CD4-positive, alpha-beta T cell treated with Interleukin-15 for 4 hours (primary cell): ENCODE measurements around the gene PROK1.
"Not testable (repeated sequence)": the region's sequence is repeated elsewhere in the genome, so short reads cannot be mapped to it uniquely, and the experiment has no call there.

ENCODE experiments used
- DNase-seq: peaks from one replicate; pipeline ENCODE4 v3.0.0-alpha.2; 2020; ENCODE audit warnings: low spot score

PROK1 gene, protein sequence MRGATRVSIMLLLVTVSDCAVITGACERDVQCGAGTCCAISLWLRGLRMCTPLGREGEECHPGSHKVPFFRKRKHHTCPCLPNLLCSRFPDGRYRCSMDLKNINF

DNA sequence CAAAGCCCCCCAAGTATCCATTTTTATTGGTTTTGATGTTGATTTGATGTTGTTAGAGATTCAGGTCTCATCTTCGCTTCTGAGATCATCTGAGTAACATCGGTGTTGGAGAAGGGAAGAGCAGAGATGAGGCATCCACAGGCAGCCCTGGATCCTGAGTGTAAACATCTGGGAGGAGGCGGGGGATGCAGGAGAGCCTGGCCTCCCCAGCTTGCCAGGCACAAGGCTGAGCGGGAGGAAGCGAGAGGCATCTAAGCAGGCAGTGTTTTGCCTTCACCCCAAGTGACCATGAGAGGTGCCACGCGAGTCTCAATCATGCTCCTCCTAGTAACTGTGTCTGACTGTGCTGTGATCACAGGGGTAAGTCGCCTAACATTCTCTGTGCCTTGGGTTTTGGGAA lies at the start of gene PROK1:
Gene PROK1, plus strand, starts transcription at position 221 of the 400 bp plus-strand sequence. Its CDS starts 68 bp downstream, at position 289.
- DNase-seq, result no peak

DNA sequence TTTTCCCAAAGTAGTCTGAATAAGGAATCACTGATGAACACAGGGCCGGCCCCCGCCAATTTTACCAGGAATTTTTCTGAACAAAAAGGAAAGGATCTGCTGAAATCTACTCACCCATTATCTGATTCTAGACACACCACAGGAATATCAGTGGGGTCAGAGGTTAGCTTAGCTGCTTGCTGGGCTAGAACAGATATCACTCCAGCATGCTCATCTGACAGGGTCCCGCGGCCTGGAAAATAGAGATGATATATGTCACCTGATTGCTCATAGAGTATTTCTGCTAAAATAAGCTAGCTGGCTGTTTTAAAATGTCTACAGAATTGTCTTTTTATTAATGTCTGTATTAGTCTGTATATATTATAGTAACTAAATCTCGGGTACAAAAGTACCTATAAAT lies 47.1 kb upstream of the PROK1 start:
- no peak for DNase-seq

DNA sequence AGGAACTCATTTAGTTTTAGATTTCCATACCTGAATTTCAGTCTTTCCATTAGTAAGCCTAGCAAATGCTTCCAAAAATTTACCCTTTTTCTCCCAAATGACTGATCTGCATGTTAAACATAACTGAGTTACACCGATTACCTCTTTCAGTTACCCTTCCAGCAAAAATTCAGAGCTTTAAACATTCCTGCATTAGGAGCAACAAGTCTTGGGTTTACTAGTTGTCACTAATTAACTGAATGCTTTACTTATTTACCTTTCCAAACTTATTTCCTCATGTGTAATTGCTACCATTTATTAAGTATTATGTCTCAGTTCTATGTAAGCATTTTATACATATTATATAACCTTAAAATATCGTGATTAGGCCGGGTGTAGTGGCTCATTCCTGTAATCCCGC lies 46.5 kb upstream of the PROK1 start:
- DNase-seq, result no peak

DNA sequence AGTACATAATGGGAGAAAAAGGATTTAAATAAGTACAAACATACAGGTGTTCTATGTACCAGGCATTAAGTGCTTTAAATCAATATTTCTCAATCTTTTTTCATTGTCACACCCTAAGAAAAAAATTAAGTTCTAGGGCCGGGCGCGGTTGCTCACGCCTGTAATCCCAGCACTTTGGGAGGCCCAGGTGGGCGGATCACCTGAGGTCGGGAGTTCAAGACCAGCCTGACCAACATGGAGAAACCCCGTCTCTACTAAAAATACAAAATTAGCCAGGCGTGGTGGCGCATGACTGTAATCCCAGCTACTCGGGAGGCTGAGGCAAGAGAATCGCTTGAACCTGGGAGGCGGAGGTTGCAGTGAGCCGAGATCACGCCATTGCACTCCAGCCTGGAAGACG lies 44.5 kb upstream of the PROK1 start:
- not testable (repeated sequence) for DNase-seq

DNA sequence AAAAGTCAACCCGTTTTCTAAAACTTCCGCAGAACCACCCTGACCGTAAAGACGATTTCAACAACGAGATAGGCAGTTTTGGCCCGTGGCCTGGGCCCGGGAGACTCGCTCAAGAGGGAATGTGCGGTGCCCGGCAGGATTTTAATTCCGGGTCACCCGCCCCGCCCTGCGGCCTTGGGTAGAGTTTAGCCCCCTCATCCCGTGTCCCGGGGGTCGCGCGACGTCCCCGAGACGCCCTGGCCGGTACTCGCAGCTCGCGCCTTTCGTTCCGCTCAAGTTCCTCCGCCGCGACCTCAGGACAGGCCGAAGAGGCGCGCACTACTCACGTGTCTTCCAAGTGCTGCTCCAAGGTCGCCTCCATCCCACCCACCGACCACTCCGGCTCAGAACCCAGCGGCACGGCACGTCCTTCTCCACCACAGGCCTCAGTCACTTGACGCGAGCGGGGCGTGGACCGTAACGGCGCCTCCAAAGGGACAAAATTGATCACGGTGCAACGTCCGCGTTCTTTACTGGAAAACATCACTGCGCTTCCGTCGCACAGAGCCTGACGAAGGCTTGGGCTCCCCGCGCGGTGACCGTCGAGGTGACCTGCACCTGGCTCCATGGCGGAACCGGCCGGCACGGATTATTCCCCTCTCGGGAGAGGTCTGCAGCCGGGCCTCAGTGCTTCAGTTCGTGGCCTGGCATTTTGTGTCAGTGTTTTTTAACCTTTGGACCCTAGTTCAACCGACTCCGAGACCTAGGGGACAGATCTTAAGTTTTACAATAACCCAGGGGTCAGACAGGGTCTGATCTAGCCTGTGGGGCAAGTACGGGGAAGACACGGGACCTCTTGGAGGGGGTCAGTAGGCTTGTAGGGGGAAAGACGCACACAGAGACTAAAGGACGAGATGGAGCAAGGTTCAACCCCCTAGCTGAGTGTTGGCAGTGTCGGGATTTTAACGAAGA lies 43.4 kb upstream of the PROK1 start, which contains the start of gene LAMTOR5:
Gene LAMTOR5, minus strand, starts transcription at position 435 of the 951 bp plus-strand sequence. Its CDS starts 74 bp downstream, at position 361.
- DNase-seq, result peak; percentile 93

DNA sequence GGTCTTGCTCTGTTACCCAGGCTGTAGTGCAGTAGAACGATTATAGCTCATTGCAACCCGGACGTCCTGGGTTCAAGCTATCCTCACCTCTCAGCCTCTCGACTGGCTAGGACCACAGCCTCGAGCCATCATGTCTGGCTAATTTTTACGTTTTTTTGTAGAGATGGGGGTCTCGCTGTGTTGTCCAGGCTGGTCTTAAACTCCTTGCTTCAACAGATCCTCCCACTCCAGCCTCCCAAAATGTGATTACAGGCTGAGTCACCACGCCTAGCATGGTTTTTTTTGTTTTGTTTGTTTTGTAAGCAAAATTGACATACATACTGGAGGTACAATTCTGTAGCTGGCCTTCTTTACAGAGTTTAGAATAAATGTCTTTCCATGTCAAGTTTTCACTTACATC lies 42.5 kb upstream of the PROK1 start:
- no peak for DNase-seq

DNA sequence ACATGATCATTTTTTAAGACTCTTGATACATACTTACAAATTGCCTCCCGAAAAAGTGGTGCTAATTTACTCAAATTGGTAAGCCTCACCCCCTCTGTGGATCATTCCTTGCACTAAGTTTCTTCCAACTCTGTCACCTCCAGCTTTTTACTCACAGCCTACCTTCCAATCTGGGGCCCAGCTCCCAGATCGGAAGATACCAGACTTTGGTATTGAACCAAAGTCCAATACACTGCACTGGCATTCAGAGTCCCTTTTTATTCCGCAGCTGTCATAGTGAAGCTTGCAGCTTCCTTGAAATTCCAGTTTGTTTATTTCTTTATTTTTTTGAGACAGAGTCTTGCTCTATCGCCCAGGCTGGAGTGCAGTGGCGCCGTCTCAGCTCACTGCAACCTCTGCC lies 41.6 kb upstream of the PROK1 start:
- DNase-seq, result no peak

DNA sequence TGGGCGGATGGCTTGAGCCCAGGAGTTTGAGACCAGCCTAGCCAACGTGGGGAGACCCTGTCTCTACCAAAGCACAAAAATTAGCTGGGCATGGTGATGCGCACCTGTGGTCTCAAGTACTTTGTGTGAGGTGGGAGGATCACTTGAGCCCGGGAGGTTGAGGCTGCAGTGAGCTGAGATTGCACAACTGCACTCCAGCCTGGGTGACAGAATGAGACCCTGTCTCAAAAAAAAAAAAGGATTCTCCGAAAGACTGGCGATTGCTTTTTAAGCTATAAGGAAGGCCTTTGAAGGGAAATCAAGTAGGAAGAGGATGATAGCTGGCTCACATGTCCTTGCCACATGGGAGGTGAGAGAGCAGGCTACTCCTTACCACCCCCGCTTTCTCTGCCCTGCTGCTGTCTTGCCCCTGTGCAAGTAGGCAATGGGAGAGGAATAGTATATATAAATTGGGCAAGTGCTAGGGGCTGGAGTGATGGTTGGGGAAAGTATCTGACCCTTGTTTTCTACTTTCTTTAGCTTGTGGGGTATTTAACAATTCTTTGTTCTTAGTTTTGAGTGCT lies 39.7 kb upstream of the PROK1 start:
- DNase-seq, result no peak

DNA sequence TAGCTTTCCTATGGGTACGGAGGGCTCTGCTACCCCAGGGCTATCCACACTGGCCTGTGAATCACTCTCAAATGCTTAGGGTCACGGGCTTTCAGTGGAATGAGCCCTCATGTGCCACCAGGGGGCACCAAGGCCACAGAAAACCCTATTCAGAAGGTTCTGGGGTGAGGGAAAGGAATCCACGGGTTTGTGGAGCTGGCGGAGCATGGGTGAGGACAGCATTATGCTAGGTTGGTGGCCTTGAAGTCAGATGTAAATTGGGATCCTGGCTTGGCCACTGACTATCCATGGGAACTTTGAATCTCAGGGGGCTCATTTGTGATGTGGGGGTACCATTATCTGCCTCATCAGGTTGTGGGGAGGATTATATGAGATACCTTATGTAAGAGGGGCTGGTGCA lies 38.4 kb upstream of the PROK1 start:
- peak; percentile 70 for DNase-seq

DNA sequence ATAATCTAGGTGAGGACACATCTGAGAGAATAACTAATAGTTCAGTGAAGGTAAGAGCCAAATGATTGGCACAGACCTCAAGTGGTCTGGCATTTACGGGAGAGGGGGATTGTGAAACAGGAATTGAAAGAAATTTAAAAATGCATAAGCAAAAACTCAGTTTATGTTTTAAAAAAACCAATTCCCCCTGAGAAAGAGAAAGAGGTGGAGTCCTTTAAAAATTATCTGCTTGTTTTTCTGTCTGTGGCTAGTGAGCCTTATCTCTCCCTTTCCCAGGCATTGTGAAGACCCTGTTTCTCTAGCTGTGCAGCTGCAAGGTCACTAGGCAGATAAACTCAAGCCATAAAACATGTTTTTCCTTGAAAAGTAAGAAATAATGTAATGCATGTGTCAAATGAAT lies 37.9 kb upstream of the PROK1 start:
- not testable (repeated sequence) for DNase-seq

DNA sequence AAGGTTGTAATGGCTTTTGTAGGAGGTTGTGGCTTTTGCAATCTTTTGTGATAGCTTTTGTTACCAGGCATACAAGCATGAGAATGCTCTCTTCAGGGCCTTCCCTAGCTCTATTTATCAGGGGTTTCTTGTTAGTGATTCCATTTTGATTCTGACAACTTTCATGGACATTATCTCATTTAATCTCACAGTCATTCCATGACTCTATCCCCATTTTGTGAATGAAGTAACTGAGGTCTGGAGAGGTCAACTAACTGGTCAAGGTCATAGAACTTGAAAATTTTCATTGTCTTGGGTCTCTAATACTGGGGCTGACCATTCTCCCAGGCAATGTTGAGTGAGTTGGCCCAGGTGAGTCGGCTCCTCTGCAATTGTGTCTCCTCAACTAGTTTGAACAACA lies 32.2 kb upstream of the PROK1 start:
- no peak for DNase-seq

DNA sequence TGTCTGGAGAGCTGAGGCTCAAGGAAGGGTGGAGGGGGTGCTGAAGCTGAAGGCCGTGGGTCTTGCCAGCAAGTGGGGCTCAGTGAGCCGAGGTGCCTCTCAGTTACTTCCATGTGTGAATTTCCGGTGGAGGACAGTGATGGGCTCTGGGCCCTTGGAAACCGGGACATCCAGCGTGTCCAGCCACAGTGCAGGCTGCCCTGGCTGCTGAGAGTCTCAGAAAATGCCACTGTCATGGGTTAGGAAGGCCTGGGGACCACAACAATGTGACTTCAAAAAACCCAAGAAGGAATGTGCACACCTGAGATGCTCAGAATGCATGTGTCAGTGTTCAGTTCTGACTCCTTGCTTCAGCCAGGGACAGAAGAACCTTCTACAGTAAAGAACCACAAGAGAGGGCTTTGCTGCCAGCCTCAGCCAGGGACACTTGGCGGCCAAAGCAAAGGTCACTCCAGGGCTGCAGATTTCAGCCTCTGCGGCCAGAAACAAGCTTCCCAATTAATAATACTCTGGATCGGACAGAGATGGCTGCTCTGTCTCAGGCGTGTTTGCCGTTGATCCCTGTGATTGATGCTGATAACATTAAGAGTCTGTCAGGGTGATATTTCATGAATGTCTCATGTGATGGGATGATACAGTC lies 30.8 kb upstream of the PROK1 start:
- no peak for DNase-seq

DNA sequence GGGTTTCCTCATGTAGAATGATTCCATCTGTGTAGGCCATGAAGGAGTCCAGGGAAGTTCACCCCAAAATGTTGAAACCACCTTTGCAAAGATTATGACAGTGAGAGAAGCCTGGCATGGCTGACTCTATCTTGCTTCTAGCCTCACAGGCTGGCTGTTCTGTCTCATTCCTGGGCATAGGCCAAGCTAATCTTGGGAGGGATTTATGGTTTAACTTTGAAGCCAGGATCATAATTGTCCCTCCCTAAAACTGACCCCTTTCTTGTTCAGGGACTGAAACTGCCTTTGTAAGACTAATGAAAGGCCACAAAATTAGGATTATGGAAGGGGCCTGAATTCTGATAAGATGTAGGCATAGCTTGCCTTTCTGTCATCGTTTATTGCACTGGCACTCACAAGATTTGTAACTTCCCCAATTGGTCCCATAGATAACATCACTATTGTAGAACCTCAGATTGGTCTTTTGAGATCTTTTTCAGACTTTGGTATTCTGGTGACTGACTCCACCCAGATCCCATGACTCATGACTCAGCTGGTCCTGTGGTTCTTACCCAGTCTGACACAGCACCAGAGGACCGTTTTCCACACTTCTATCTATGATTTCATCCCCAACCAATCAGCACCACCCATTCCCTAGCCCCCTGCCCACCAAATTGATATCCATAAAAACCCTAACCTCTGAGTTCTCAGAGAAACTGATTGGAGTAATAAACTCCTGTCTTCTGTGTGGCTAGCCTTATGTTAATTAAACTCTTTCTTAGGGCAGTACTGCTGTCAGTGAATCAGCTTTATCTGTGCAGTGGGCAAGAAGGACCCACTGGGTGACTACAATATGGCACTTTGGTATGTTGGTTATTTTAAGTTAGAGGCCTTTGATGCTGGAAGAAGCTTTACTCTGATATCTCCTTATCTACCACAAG lies 29.8 kb upstream of the PROK1 start:
- peak; percentile 3 for DNase-seq

DNA sequence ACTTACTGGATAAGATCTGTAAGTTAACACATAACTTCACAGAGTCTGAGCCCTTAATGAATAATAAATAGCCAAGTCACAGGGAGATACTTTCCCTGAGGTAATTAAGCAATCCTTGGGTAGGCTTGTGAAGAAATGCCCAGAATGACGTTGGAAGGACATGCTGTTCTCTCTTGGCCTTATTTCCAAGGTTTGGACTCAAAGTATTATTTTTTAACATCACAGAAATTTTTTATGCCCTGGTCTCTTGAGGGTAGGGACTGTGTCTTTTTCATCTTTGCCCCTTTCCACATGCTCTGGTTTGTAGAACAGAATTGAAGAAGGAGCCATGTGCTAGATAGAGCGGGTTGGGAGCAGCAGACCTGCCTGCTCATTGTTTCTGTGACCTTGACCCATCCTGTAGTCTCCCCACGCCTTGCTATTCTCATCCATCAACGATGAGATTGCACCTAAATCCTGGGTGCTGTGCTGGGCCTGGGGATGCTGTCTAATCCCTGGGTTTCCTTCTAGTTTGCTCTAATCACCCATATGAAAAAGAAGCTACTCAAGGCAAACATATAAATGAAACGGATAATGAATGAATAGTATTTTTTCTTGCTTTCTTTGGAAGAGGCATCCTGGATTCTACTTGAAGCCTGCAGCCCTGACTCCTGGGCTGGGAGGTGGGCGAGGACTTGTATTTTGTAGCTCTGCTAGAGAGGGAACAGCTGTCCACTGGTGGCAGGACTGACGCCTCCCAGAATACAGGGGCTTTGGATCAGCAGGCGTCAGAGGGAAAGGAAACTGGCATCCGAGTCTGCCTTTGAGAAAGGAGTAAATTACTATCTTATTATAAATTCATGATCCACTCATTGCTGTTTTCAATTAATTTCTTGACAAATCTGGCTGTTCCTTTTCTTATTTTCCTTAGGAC lies 26.0 kb upstream of the PROK1 start:
- DNase-seq, result no peak

DNA sequence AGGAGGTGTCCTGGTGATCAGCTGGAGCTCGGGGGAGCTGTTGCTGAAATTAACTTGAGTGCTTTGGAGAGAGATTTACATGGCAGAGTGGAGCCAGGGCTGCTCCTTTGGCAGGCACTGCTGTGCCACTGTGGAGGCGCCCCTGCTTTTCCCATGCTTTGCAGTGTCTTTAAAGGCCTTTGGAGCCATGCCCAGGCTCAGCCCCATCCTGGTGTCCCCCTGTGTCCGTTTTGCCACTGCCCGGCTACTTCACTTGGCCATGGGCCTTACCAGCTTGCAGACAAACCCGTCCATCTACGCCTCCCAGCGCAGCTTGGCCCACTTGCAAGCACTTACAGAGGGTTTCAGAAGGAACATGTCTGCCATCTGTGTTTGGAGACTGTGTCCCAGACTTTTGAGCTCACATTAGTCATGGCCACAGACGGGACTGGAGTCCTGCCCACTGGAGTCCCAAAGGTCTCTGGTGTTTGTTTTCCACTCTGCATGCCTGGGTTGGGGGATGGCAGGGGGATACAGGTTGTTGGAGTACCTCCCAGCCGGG lies 25.3 kb upstream of the PROK1 start:
- DNase-seq, result no peak

DNA sequence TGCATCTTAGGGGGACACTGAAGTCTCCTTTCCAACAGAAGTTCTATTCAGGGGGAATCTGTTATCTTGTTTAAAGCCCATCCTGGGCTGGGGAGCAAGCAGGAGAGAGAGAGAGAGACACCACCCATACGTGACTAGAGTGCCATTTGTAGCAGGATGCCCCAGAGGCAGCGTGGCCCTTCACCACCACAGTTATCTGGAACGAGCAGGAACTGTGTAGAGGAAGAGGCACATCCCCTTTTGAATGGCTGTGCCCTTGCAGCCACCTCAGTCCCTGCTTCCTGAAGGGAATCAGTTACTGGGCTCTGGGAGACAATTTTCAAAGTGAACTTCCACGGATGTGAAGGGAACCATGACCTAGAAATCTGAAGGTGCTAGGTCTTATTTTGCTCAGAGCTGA lies 24.1 kb upstream of the PROK1 start:
- DNase-seq, result no peak

DNA sequence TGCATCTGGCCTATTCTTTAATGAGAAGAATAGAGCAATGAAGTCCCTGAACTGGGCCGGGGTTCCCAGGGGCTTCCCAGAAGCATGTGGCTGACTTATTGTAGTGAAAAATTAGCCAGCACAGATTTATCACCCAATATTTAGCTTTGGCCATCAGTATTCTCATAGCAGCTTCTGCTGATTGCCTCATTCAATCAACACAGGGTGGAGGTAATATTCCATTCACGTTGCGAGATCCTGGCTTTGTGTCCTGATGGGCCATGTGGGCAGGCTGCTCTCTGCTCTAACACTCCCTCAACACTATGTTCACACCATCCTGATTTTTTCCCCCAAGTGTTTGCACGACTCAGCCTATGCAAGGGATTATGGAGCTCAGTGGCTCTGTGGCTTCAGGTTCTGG lies 22.0 kb upstream of the PROK1 start:
- no peak for DNase-seq

DNA sequence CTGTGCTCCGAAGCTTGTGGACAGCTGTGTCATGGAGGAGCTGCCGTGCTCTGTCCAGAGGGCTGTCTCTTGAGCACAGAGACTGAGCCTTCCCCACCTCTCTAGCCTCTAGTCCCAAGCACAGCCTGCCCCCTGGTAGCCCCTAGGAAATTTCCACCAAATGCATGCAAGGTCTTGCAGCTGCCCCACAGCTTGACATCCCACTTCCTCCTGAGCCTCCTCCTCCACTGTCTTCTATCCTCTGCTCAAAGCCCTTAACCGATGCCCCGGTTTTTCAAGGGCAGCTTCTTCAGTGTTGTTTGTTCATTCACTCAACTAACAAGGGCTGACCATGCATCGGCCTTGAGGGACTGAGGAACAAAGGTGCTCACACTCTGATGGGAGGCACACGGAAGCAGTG lies 20.6 kb upstream of the PROK1 start:
- no peak for DNase-seq

DNA sequence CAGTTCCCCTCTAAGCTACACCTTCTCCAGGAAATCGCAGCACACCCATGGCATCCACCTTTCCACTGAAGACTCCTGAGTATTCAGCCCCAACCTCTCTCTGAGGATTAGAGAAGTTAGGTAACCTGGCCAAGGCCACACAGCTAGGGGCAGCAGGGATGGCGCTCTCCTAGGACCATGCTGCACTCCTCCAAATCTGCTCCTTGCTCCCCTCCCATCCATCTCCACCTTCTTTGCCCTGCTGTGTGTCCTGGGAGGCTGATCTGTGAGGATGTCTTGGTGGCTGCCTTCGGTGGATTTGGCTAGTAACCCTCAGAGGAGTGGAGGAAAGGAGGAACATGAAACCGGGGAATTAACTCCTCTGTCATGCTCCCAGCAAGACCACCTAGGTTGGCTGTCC lies 20.0 kb upstream of the PROK1 start:
- no peak for DNase-seq

DNA sequence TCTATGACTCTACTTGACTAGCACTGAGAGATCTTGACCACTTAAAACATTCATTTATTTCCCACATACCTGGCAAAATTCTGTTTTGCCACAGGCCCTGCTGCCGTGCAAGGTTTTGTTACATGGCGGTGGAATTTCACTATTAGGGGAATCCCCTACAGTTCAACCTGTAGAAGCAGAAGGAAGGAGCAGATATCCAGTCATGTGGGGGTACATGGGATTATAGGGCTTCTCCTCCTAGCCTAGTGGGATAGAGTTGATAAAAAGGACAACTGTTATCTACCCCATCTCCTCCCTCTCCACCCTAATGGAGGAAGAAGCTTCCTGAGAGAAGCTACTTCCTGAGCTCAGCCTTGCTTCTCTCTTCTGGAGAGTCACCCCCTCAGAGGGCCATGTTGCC lies 17.7 kb upstream of the PROK1 start:
- DNase-seq, result no peak
